Measurements from ENCODE around the gene ARHGAP22.

- TF ChIP-seq CTCF (IDR thresholded peaks at IDR 0.05) (no peak), ZFX (IDR thresholded peaks at IDR 0.05; ENCODE audit: borderline replicate concordance) (no peak)
Measured at GRCh38 chr10:48464871-48465736, 139.8 kb downstream of the ARHGAP22 start.
